WTC11 (cell line): ENCODE results near the gene CD2AP. TPM values are rescaled to one million over a fixed set of nuclear protein-coding genes. Genes with fewer than 3 reads are reported as not detected.

ENCODE experiments used
- ATAC-seq: fragments of 200-7000 bp; cut with Tn5 transposase; 2 replicates; pipeline ENCODE4 v1.10.0; 2021; ENCODE audit warnings: mild to moderate bottlenecking, moderate library complexity
- CTCF ChIA-PET: fragments of 300-600 bp; sonication (Branson Sonifier 250); formaldehyde crosslinking; loops from one replicate; lab custom pipeline; 2021; ENCODE audit warnings: antibody characterized with exemption; lab: Charles Lee
- POLR2A ChIA-PET: fragments of 350-600 bp; sonication (Branson Sonifier 250); formaldehyde crosslinking; loops from one replicate; lab custom pipeline; 2021; ENCODE audit warnings: antibody characterized with exemption; lab: Charles Lee
- DNase-seq: peaks from one replicate; pipeline ENCODE4 v3.0.0; 2021; ENCODE audit warnings: low spot score
- H3K27ac Mint-ChIP-seq: 2 replicates; pipeline ENCODE4 v1.8.0; 2021; ENCODE audit warnings: mixed read lengths
- H3K27me3 Mint-ChIP-seq: 2 replicates; pipeline ENCODE4 v1.8.0; 2021; ENCODE audit warnings: low read depth, mild to moderate bottlenecking, moderate library complexity, mixed read lengths
- H3K36me3 Mint-ChIP-seq: 2 replicates; pipeline ENCODE4 v1.8.0; 2021; ENCODE audit warnings: mixed read lengths
- H3K4me1 Mint-ChIP-seq: 2 replicates; pipeline ENCODE4 v1.8.0; 2022; ENCODE audit warnings: mixed read lengths
- H3K4me3 Mint-ChIP-seq: 2 replicates; pipeline ENCODE4 v1.8.0; 2021; ENCODE audit warnings: mild to moderate bottlenecking, moderate library complexity, mixed read lengths
- H3K9me3 Mint-ChIP-seq: 2 replicates; pipeline ENCODE4 v1.8.0; 2021; ENCODE audit warnings: mixed read lengths
- AFF4 ChIP-seq: sonication (generic); formaldehyde crosslinking; IDR thresholded peaks from 2 replicates; pipeline ENCODE4 v1.8.1; 2023; ENCODE audit warnings: mild to moderate bottlenecking, missing genetic modification reagents, borderline replicate concordance
- ATF1 ChIP-seq: sonication (generic); formaldehyde crosslinking; IDR thresholded peaks from 2 replicates; pipeline ENCODE4 v1.8.1; 2023; ENCODE audit warnings: mild to moderate bottlenecking, moderate library complexity, missing genetic modification reagents
- CDX4 ChIP-seq: fragments of 250-450 bp; sonication (Bioruptor Pico); IDR thresholded peaks from 2 replicates; pipeline ENCODE4 v1.9.0; 2021; ENCODE audit warnings: moderate library complexity, mild to moderate bottlenecking, inconsistent platforms, borderline replicate concordance
- CREM ChIP-seq: sonication (generic); formaldehyde crosslinking; IDR thresholded peaks from 2 replicates; pipeline ENCODE4 v1.8.1; 2022; ENCODE audit warnings: mild to moderate bottlenecking, missing genetic modification reagents, moderate library complexity
- E2F5 ChIP-seq: sonication (generic); formaldehyde crosslinking; IDR thresholded peaks from 2 replicates; pipeline ENCODE4 v1.8.1; 2022; ENCODE audit warnings: mild to moderate bottlenecking, moderate library complexity, missing genetic modification reagents
- ERG ChIP-seq: fragments of 250-450 bp; sonication (Bioruptor Pico); IDR thresholded peaks from 2 replicates; pipeline ENCODE4 v1.8.0; 2021; ENCODE audit warnings: mild to moderate bottlenecking
- GABPB1 ChIP-seq: sonication (generic); formaldehyde crosslinking; IDR thresholded peaks from 2 replicates; pipeline ENCODE4 v1.8.1; 2023; ENCODE audit warnings: mild to moderate bottlenecking, missing genetic modification reagents
- GTF2I ChIP-seq: fragments of 250-450 bp; sonication (Bioruptor Pico); conservative IDR thresholded peaks from 2 replicates; pipeline ENCODE4 v1.4.0; 2021; ENCODE audit warnings: mild to moderate bottlenecking
- IRF2 ChIP-seq: sonication (generic); formaldehyde crosslinking; IDR thresholded peaks from 2 replicates; pipeline ENCODE4 v1.8.0; 2022; ENCODE audit warnings: low read depth, missing genetic modification reagents, borderline replicate concordance
- JUN ChIP-seq: sonication (generic); formaldehyde crosslinking; IDR thresholded peaks from 2 replicates; pipeline ENCODE4 v1.8.0; 2023; ENCODE audit warnings: mild to moderate bottlenecking, missing genetic modification reagents
- MLX ChIP-seq: sonication (generic); formaldehyde crosslinking; IDR thresholded peaks from 2 replicates; pipeline ENCODE4 v1.8.1; 2023; ENCODE audit warnings: mild to moderate bottlenecking, missing genetic modification reagents, moderate library complexity
- NFATC4 ChIP-seq: fragments of 250-450 bp; sonication (Bioruptor Pico); IDR thresholded peaks from 2 replicates; pipeline ENCODE4 v1.9.0; 2021; ENCODE audit warnings: mild to moderate bottlenecking
- OVOL2 ChIP-seq: fragments of 250-450 bp; sonication (Bioruptor Pico); IDR thresholded peaks from 2 replicates; pipeline ENCODE4 v1.9.0; 2021; ENCODE audit warnings: mild to moderate bottlenecking, borderline replicate concordance
- PRDM15 ChIP-seq: sonication (generic); formaldehyde crosslinking; IDR thresholded peaks from 2 replicates; pipeline ENCODE4 v1.8.0; 2022; ENCODE audit warnings: missing genetic modification reagents
- RORB ChIP-seq: fragments of 250-450 bp; sonication (Bioruptor Pico); IDR thresholded peaks from 2 replicates; pipeline ENCODE4 v1.9.0; 2021; ENCODE audit warnings: mild to moderate bottlenecking
- SMAD4 ChIP-seq: sonication (generic); formaldehyde crosslinking; IDR thresholded peaks from 2 replicates; pipeline ENCODE4 v1.8.0; 2022; ENCODE audit warnings: mild to moderate bottlenecking, missing genetic modification reagents
- ZNF232 ChIP-seq: sonication (generic); formaldehyde crosslinking; IDR thresholded peaks from 2 replicates; pipeline ENCODE4 v1.8.0; 2022; ENCODE audit warnings: mild to moderate bottlenecking, missing genetic modification reagents
- ZNF281 ChIP-seq: sonication (generic); formaldehyde crosslinking; IDR thresholded peaks from 2 replicates; pipeline ENCODE4 v1.8.0; 2023; ENCODE audit warnings: mild to moderate bottlenecking, missing genetic modification reagents
- ZNF423 ChIP-seq: fragments of 250-450 bp; sonication (Bioruptor Pico); IDR thresholded peaks from 2 replicates; pipeline ENCODE4 v2.1.2; 2022; ENCODE audit warnings: mild to moderate bottlenecking, moderate library complexity
- ZNF425 ChIP-seq: fragments of 250-450 bp; sonication (Bioruptor Pico); conservative IDR thresholded peaks from 2 replicates; pipeline ENCODE4 v1.9.0; 2021; ENCODE audit warnings: mild to moderate bottlenecking
- total RNA-seq: library from RNA; stranded (reverse); gene quantifications from 3 replicates; pipeline ENCODE4 v1.2.3, GENCODE V29; 2021

CD2AP gene
- total RNA-seq, 1 experiment from 2014 or later: 77.0 TPM

- Mint-ChIP-seq H3K36me3 (no peaks in the 10 kb centered on the region), H3K4me3 (no peak overlapping the region), H3K27me3 (no peaks in the 10 kb centered on the region), H3K4me1 (peaks cover 13% of the 10 kb centered on the region), H3K9me3 (no peaks in the 10 kb centered on the region), H3K27ac (no peak overlapping the region)
- DNase-seq (no peak), ATAC-seq (no peak)
- TF ChIP-seq MLX (CRISPR knock-in tag) (no peak), CREM (CRISPR knock-in tag) (no peak), IRF2 (CRISPR knock-in tag) (no peak), E2F5 (CRISPR knock-in tag) (no peak), RORB (no peak), SMAD4 (CRISPR knock-in tag) (no peak), ATF1 (CRISPR knock-in tag) (no peak), ZNF425 (no peak), ZNF423 (CRISPR knock-in tag) (no peak), PRDM15 (CRISPR knock-in tag) (no peak), JUN (CRISPR knock-in tag) (no peak), ZNF281 (CRISPR knock-in tag) (no peak), AFF4 (CRISPR knock-in tag) (no peak), NFATC4 (CRISPR knock-in tag) (no peak), GTF2I (CRISPR knock-in tag) (no peak), CDX4 (CRISPR knock-in tag) (no peak), OVOL2 (CRISPR knock-in tag) (no peak), ERG (CRISPR knock-in tag) (no peak), GABPB1 (no peak), ZNF232 (no peak)
- ChIA-PET POLR2A (no interaction called here), CTCF (no interaction called here)
Measured at GRCh38 chr6:47451162-47451561, 26.4 kb upstream of the CD2AP start.
